WERI-Rb-1 (cell line): ENCODE data around the gene IQCM.

Experiments used
- DNase-seq: peaks from one replicate; pipeline ENCODE4 v3.0.0-alpha.2; 2020
- H3K27ac ChIP-seq: fragments of 250-450 bp; sonication (Bioruptor Pico); 2 replicates; pipeline ENCODE4 v1.5.1; 2020; ENCODE audit warnings: mild to moderate bottlenecking, moderate library complexity
- H3K27me3 ChIP-seq: fragments of 250-450 bp; sonication (Bioruptor Pico); 2 replicates; pipeline ENCODE4 v1.5.1; 2021; ENCODE audit warnings: mild to moderate bottlenecking, low read depth, moderate library complexity; ENCODE audit not compliant: insufficient read depth, severe bottlenecking
- H3K36me3 ChIP-seq: fragments of 250-450 bp; sonication (Bioruptor Pico); 2 replicates; pipeline ENCODE4 v1.5.1; 2020; ENCODE audit warnings: mild to moderate bottlenecking, moderate library complexity
- H3K4me3 ChIP-seq: 2 replicates; pipeline ENCODE4 v1.5.1; 2011; ENCODE audit warnings: low read depth, mild to moderate bottlenecking, control low read depth, low read length
- H3K9me3 ChIP-seq: fragments of 250-450 bp; sonication (Bioruptor Pico); 2 replicates; pipeline ENCODE4 v1.5.1; 2021; ENCODE audit warnings: mild to moderate bottlenecking, moderate library complexity; ENCODE audit not compliant: severe bottlenecking
- TF ChIP-seq, protein P1 (sequence below): IDR thresholded peaks from 2 replicates; pipeline ENCODE4 v1.5.1; 2011; ENCODE audit warnings: low read depth, mild to moderate bottlenecking, control low read depth, inconsistent platforms, low read length

Gene IQCM

GRCh38 chr4:149835280-149835679, 19.6 kb upstream of the IQCM start:
- H3K4me3 ChIP-seq = no peak overlapping the region
- no peak overlapping the region for H3K27ac ChIP-seq
- no peaks in the 10 kb centered on the region for H3K36me3 ChIP-seq
- H3K27me3 ChIP-seq = no peaks in the 10 kb centered on the region
- H3K9me3 ChIP-seq = no peaks in the 10 kb centered on the region
- TF ChIP-seq, protein P1, sequence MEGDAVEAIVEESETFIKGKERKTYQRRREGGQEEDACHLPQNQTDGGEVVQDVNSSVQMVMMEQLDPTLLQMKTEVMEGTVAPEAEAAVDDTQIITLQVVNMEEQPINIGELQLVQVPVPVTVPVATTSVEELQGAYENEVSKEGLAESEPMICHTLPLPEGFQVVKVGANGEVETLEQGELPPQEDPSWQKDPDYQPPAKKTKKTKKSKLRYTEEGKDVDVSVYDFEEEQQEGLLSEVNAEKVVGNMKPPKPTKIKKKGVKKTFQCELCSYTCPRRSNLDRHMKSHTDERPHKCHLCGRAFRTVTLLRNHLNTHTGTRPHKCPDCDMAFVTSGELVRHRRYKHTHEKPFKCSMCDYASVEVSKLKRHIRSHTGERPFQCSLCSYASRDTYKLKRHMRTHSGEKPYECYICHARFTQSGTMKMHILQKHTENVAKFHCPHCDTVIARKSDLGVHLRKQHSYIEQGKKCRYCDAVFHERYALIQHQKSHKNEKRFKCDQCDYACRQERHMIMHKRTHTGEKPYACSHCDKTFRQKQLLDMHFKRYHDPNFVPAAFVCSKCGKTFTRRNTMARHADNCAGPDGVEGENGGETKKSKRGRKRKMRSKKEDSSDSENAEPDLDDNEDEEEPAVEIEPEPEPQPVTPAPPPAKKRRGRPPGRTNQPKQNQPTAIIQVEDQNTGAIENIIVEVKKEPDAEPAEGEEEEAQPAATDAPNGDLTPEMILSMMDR = no peak
- no peak for DNase-seq

- Histone ChIP-seq H3K4me3 (no peak overlapping the region), H3K27ac (no peak overlapping the region), H3K36me3 (no peaks in the 10 kb centered on the region), H3K9me3 (no peaks in the 10 kb centered on the region), H3K27me3 (no peaks in the 10 kb centered on the region)
- TF ChIP-seq, protein P1 = no peak
- no peak for DNase-seq
These were observed 16.1 kb upstream of the IQCM start for GRCh38 chr4:149831656-149832208.

GRCh38 chr4:149830823-149831222, 15.2 kb upstream of the IQCM start:
- no peaks in the 10 kb centered on the region for H3K9me3 ChIP-seq
- TF ChIP-seq, protein P1 = no peak
- no peaks in the 10 kb centered on the region for H3K27me3 ChIP-seq
- DNase-seq = no peak
- H3K4me3 ChIP-seq = no peak overlapping the region
- H3K36me3 ChIP-seq = no peaks in the 10 kb centered on the region
- no peak overlapping the region for H3K27ac ChIP-seq

- no peak for DNase-seq
- Histone ChIP-seq H3K4me3 (no peak overlapping the region), H3K9me3 (no peaks in the 10 kb centered on the region), H3K27me3 (no peaks in the 10 kb centered on the region), H3K27ac (no peak overlapping the region), H3K36me3 (no peaks in the 10 kb centered on the region)
- TF ChIP-seq, protein P1 = no peak
These were observed 9.7 kb upstream of the IQCM start for GRCh38 chr4:149825336-149825735.

GRCh38 chr4:149823769-149824221, 8.2 kb upstream of the IQCM start:
- H3K27me3 ChIP-seq = no peaks in the 10 kb centered on the region
- TF ChIP-seq, protein P1 = no peak
- H3K36me3 ChIP-seq = no peaks in the 10 kb centered on the region
- no peaks in the 10 kb centered on the region for H3K9me3 ChIP-seq
- H3K27ac ChIP-seq = no peak overlapping the region; the same call in 1 of the 2 replicates
- no peak for DNase-seq
- no peak overlapping the region for H3K4me3 ChIP-seq

DNA sequence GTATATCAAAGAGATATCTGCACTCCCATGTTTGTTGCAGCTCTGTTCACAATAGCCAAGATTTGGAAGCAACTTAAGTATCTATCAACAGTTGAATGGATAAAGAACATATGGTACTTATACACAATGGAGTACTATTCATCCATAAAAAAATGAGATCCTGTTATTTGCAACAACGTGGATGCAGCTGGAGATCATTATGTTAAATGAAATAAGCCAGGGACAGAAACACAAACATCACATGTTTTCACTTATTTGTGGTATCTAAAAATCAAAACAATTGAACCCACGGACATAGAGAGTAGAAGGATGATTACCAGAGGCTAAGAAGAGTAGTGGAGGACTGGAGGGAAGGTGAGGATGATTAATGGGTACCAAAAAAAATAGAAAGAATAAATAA, 14.2 kb downstream of the IQCM start:
- no peaks in the 10 kb centered on the region for H3K27me3 ChIP-seq
- H3K4me3 ChIP-seq = no peak overlapping the region
- DNase-seq = no peak
- no peaks in the 10 kb centered on the region for H3K9me3 ChIP-seq
- TF ChIP-seq, protein P1 = no peak
- H3K27ac ChIP-seq = no peak overlapping the region
- H3K36me3 ChIP-seq = no peaks in the 10 kb centered on the region
